ENCODE data around the gene HECW1. TPM values are rescaled to one million over a fixed set of nuclear protein-coding genes. Genes with fewer than 3 reads are reported as not detected.

Gene HECW1
- total and polyA plus RNA-seq, 10 of the 15 experiments (the other 5 are each of a cell fraction or from before 2014, with no cell fraction given): under 0.01 to 0.31 (median 0.04) TPM; not detected in 3

GRCh38 chr7:43136064-43136463, 23.6 kb downstream of the HECW1 start:
- DNase-seq (ENCODE audit: low read depth, low spot score) (no peak), ATAC-seq (no peak), FAIRE-seq (no peak)
- no TSS peak for BruUV-seq (replicated peaks)
- no peak overlapping the region for H3K4me3 ChIP-seq
- H3K4me2 ChIP-seq (ENCODE audit: control insufficient read depth, insufficient read depth): no peak overlapping the region
- no peak overlapping the region for H3K27ac ChIP-seq (ENCODE audit: control insufficient read depth, insufficient read depth)
- ChIA-PET CTCF (interaction anchor here (1.1 to 1.3 kb wide), 3 partner anchors 9 to 99 kb away, joined by 3 to 8 read pairs (median 5); no protein-coding TSS in a partner anchor), SMC1A (ENCODE audit: uncharacterized antibody, unreplicated experiment) (interaction anchor here (0.9 to 1.5 kb wide), 4 partner anchors 11 to 34 kb away, joined by 3 read pairs; no protein-coding TSS in a partner anchor), POLR2A (no interaction called here), RAD21 (ENCODE audit: unreplicated experiment) (no interaction called here)
- no peaks in the 10 kb centered on the region for H3K79me2 ChIP-seq (ENCODE audit: control insufficient read depth, insufficient read depth, low read length)
- in situ Hi-C loops (cut with MboI) (no loop called here), intact Hi-C loops (cut with micrococcal nuclease; ENCODE audit: unreplicated experiment) (loop anchor here (5.0 kb wide), 1 partner anchor 86 kb away; no protein-coding TSS in a partner anchor)
- TF ChIP-seq NBN (IDR thresholded peaks at IDR 0.05) (no peak), KDM1A (IDR thresholded peaks at IDR 0.05; ENCODE audit: borderline replicate concordance) (no peak), SUZ12 (IDR thresholded peaks at IDR 0.05; ENCODE audit: unreplicated experiment) (no peak), JUND (IDR thresholded peaks at IDR 0.05; ENCODE audit: low read depth, low read length) (no peak), POLR2A (IDR thresholded peaks at IDR 0.05; ENCODE audit: low read depth, low read length) (no peak), ZBTB11 (CRISPR knock-in tag; IDR thresholded peaks at IDR 0.05) (no peak), SMC3 (IDR thresholded peaks at IDR 0.05; ENCODE audit: borderline replicate concordance, low read length) (no peak), EP300 (IDR thresholded peaks at IDR 0.05; ENCODE audit: borderline replicate concordance in 1 of 2, control insufficient read depth in 1 of 2, low read depth in 2 of 2, low read length in 2 of 2) (no peak), MLLT1 (IDR thresholded peaks at IDR 0.05) (no peak), ZNF622 (IDR thresholded peaks at IDR 0.05) (no peak), IRF3 (IDR thresholded peaks at IDR 0.05) (no peak), KAT2A (conservative IDR thresholded peaks at IDR 0.05; ENCODE audit: control insufficient read depth, low read depth, low read length) (no peak), NFYA (IDR thresholded peaks at IDR 0.05; ENCODE audit: borderline replicate concordance, low read depth, low read length) (no peak), TCF12 (IDR thresholded peaks at IDR 0.05; ENCODE audit: low read depth, low read length) (no peak), DPF2 (IDR thresholded peaks at IDR 0.05) (no peak), RUNX3 (IDR thresholded peaks at IDR 0.05; ENCODE audit: low read length) (no peak), MEF2A (IDR thresholded peaks at IDR 0.05; ENCODE audit: insufficient read depth, low read depth, low read length) (no peak), IRF4 (IDR thresholded peaks at IDR 0.05; ENCODE audit: low read depth, low read length) (no peak), EED (IDR thresholded peaks at IDR 0.05; ENCODE audit: low read depth) (no peak)
- no peaks in the 10 kb centered on the region for H3K36me3 ChIP-seq (ENCODE audit: control insufficient read depth in 2 of 2, insufficient read depth in 2 of 2, low read length in 1 of 2)
- no peaks in the 10 kb centered on the region for H3K4me1 ChIP-seq (ENCODE audit: control insufficient read depth, insufficient read depth, low read length)
- H4K20me1 ChIP-seq (ENCODE audit: control insufficient read depth, insufficient read depth): no peaks in the 10 kb centered on the region
- no peak overlapping the region for H2AFZ ChIP-seq (ENCODE audit: control insufficient read depth, low read depth, low read length)
- WGBS (ENCODE audit: insufficient coverage, insufficient replicate concordance, low lambda C conversion rate, missing lambda C conversion rate): 14% methylated on average over 2 of the region's 2 CpGs
- H3K27me3 ChIP-seq (replicated peaks in 1 of 2; ENCODE audit: control insufficient read depth in 2 of 2, insufficient read depth in 2 of 2, low read length in 1 of 2): peaks cover 0 to 2% of the 10 kb centered on the region in 2 experiments; a peak in 2 of 4 replicates
- H3K9me3 ChIP-seq (replicated peaks; ENCODE audit: control insufficient read depth, insufficient read depth, low read length): no peaks in the 10 kb centered on the region
- no peak overlapping the region for H3K9ac ChIP-seq (ENCODE audit: control insufficient read depth, insufficient read depth, low read length)

All from GM12878 (cell line).